WTC11 (cell line): ENCODE data around the gene ZNF341.

Experiments
- GABPB1 ChIP-seq: sonication (generic); formaldehyde crosslinking; IDR thresholded peaks from 2 replicates; pipeline ENCODE4 v1.8.1; 2023; ENCODE audit warnings: mild to moderate bottlenecking, missing genetic modification reagents
- SMAD3 ChIP-seq: sonication (generic); formaldehyde crosslinking; IDR thresholded peaks from 2 replicates; pipeline ENCODE4 v1.8.0; 2022; ENCODE audit warnings: missing genetic modification reagents, mild to moderate bottlenecking, borderline replicate concordance
- TF ChIP-seq, protein P1 (sequence below): fragments of 200-600 bp; IDR thresholded peaks from 2 replicates; pipeline ENCODE4 v1.8.0; 2022; ENCODE audit warnings: antibody characterized with exemption

DNA sequence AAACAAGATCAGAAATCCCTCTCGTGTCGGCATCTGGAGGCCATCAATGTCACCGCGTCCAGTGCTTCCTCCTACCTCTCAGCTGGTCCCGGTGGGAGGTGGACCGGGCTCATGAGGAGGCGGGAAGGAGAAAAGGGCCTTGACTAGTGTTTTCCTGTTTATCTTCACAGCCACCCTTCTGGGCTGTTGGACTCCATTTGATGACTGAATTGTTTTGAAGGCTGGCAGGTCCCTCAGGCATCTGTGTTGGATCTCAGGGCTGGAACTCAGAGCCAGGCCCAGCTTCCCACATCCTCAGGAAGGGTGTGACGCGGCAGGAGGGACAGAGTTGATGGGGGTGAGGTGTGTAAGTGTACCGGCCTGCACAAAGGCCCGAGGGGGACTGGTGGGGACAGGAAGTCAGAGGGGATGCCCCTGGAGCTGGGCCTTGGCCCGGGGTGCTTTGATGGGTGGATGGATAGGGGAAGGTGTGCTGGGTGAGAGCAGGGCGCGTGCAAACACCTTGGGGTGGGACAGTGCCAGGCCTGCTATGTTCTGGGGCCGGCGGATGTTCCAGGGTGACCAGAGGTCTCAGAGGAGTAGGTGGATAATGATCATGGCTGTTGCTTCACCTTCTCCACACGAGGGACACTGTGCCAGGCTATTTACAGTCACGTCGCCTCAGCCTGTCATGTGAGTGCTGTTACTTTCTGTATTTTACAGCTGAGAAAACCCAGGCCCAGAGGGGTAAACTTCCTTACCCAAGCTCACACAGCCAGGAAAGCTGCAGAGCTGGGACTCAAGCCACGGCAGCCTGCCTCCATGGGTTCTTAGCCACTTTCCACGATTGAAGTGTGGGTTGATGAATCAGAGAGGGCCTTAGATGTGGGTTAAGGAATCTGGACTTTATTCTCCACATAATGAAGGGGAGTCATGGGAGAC lies 61.5 kb downstream of the ZNF341 start:
- TF ChIP-seq, protein P1, sequence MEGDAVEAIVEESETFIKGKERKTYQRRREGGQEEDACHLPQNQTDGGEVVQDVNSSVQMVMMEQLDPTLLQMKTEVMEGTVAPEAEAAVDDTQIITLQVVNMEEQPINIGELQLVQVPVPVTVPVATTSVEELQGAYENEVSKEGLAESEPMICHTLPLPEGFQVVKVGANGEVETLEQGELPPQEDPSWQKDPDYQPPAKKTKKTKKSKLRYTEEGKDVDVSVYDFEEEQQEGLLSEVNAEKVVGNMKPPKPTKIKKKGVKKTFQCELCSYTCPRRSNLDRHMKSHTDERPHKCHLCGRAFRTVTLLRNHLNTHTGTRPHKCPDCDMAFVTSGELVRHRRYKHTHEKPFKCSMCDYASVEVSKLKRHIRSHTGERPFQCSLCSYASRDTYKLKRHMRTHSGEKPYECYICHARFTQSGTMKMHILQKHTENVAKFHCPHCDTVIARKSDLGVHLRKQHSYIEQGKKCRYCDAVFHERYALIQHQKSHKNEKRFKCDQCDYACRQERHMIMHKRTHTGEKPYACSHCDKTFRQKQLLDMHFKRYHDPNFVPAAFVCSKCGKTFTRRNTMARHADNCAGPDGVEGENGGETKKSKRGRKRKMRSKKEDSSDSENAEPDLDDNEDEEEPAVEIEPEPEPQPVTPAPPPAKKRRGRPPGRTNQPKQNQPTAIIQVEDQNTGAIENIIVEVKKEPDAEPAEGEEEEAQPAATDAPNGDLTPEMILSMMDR = no peak
- TF ChIP-seq GABPB1 (0 out of 2 replicates have a peak, but pooled peaks have one; percentile 5), SMAD3 (CRISPR knock-in tag) (no peak)
